Transverse colon (tissue), 4 donors: ENCODE measurements around the gene HDDC2.

Experiments used
- EP300 ChIP-seq: sonication (generic); formaldehyde crosslinking; IDR thresholded peaks from one replicate; pipeline ENCODE4 v1.6.1; 2017; ENCODE audit warnings: antibody characterized with exemption, low read depth
- POLR2AphosphoS5 ChIP-seq, 3 donors: sonication (generic); formaldehyde crosslinking; IDR thresholded peaks; one replicate each; pipeline ENCODE4 v1.6.1; 2016; ENCODE audit warnings: antibody characterized with exemption in 3 of 3
- TF ChIP-seq, protein P1 (sequence below), 5 experiments: fragments of 200-600 bp in 3 of 5; fragments of 450-650 bp in 2 of 5; sonication (generic) in 3 of 5; IDR thresholded peaks; 1 replicate in 2 of 5; 2 replicates in 3 of 5; pipeline ENCODE4 v1.5.1; 2016 to 2017; ENCODE audit warnings: antibody characterized with exemption in 5 of 5, inconsistent platforms in 3 of 5, mild to moderate bottlenecking in 2 of 5, moderate library complexity in 1 of 5

DNA sequence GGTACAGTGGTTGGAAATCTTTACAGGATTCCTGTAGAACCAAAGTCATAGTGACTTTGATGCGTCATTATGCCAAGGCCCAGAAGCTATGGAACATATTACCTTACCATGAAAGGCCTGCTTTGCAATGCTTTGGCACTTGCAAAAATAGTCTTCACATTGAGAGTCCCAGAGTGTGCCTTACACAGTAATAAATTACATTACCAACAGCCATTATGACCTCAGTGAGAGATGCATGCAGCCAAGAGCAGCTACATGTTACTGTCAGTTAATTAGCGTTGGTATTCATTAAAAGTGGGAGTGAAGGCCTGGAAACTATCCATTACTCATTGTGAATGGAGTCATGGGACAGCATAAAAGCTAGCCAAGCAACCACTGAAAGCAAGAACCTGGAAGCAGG, 39.2 kb upstream of the HDDC2 start:
- TF ChIP-seq EP300: no peak
- no peak for TF ChIP-seq POLR2AphosphoS5 (IDR thresholded peaks at IDR 0.05)
- TF ChIP-seq, protein P1, sequence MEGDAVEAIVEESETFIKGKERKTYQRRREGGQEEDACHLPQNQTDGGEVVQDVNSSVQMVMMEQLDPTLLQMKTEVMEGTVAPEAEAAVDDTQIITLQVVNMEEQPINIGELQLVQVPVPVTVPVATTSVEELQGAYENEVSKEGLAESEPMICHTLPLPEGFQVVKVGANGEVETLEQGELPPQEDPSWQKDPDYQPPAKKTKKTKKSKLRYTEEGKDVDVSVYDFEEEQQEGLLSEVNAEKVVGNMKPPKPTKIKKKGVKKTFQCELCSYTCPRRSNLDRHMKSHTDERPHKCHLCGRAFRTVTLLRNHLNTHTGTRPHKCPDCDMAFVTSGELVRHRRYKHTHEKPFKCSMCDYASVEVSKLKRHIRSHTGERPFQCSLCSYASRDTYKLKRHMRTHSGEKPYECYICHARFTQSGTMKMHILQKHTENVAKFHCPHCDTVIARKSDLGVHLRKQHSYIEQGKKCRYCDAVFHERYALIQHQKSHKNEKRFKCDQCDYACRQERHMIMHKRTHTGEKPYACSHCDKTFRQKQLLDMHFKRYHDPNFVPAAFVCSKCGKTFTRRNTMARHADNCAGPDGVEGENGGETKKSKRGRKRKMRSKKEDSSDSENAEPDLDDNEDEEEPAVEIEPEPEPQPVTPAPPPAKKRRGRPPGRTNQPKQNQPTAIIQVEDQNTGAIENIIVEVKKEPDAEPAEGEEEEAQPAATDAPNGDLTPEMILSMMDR (IDR thresholded peaks at IDR 0.05): no peak
